Smooth muscle cell of trachea (primary cell): ENCODE measurements around the gene SLC39A1. TPM values are rescaled to one million over a fixed set of nuclear protein-coding genes. Genes with fewer than 3 reads are reported as not detected.

Source experiments
- total RNA-seq: library from RNA; depleted of rRNA; stranded (reverse); fragments of >200 nt; gene quantifications from 2 replicates; pipeline ENCODE4 v1.2.1, GENCODE V29; 2014

Gene SLC39A1
- 136 and 138 TPM in 2 replicates for total RNA-seq

GRCh38 chr1:153963030-153963849 lies at the start of gene SLC39A1:
SLC39A1 (minus strand) TSS chr1:153963537; CDS start chr1:153962715, 822 bp downstream.

GRCh38 chr1:153990468-153991150 lies 27.3 kb upstream of the SLC39A1 start, which contains the start of gene RPS27:
RPS27 (plus strand) TSS chr1:153990762; CDS start chr1:153990797, 35 bp downstream.

GRCh38 chr1:153985941-153986761 lies 22.8 kb upstream of the SLC39A1 start, which contains the start of gene RAB13:
RAB13 (minus strand) TSS chr1:153986339; CDS start chr1:153986236, 103 bp downstream.

GRCh38 chr1:153977250-153978240 lies 14.2 kb upstream of the SLC39A1 start, which contains the start of gene JTB:
JTB (minus strand) TSS chr1:153977674; CDS start chr1:153977252, 422 bp downstream.

GRCh38 chr1:153967107-153967999 lies 4.0 kb upstream of the SLC39A1 start, which contains the start of gene CREB3L4:
CREB3L4 (plus strand) TSS chr1:153967902; CDS start chr1:153968526, 624 bp downstream.

GRCh38 chr1:153958111-153958960 lies 5.0 kb downstream of the SLC39A1 start, which contains the start of gene CRTC2:
CRTC2 (minus strand) TSS chr1:153958612; CDS start chr1:153958497, 115 bp downstream.

GRCh38 chr1:153946622-153947241 lies 16.6 kb downstream of the SLC39A1 start, which contains the start of gene DENND4B:
DENND4B (minus strand) TSS chr1:153946718; CDS start chr1:153944374, 2,344 bp downstream.

GRCh38 chr1:153922972-153923925 lies 40.1 kb downstream of the SLC39A1 start, which contains the start of gene GATAD2B:
GATAD2B (minus strand) TSS chr1:153922972; CDS start chr1:153828347, 94,625 bp downstream.

Other genes with a start within 250 kb of the SLC39A1 start
- 45.1 and 52.9 TPM in 2 replicates for gene INTS3, start 235.5 kb downstream of the SLC39A1 start, total RNA-seq
- 18.0 and 35.6 TPM in 2 replicates for gene SLC27A3, start 188.1 kb downstream of the SLC39A1 start, total RNA-seq
- gene GATAD2B, start 40.6 kb downstream of the SLC39A1 start, total RNA-seq, result 4.6 and 6.7 TPM in 2 replicates
- 16.9 and 17.9 TPM in 2 replicates for gene DENND4B, start 16.8 kb downstream of the SLC39A1 start, total RNA-seq
- 4.2 and 4.6 TPM in 2 replicates for gene CRTC2, start 4.9 kb downstream of the SLC39A1 start, total RNA-seq
- 10.3 and 11.5 TPM in 2 replicates for gene CREB3L4, start 4.4 kb upstream of the SLC39A1 start, total RNA-seq
- gene JTB, start 14.1 kb upstream of the SLC39A1 start, total RNA-seq, result 118 and 186 TPM in 2 replicates
- gene RAB13, start 22.8 kb upstream of the SLC39A1 start, total RNA-seq, result 112 and 119 TPM in 2 replicates
- 996 and 1,067 TPM in 2 replicates for gene RPS27, start 27.2 kb upstream of the SLC39A1 start, total RNA-seq
- 0.15 and 0.17 TPM in 2 replicates for gene NUP210L, start 191.5 kb upstream of the SLC39A1 start, total RNA-seq
- gene TPM3, start 228.6 kb upstream of the SLC39A1 start, total RNA-seq, result 377 and 890 TPM in 2 replicates
- not detected in 2 replicates for gene CFAP141, start 242.8 kb upstream of the SLC39A1 start, total RNA-seq